DMS153 treated with DMSO at 0.1 percent for 48 hours (cell line): Measurements from ENCODE around the gene DIP2B.

Experiments
- DNase-seq: peaks from one replicate; lab custom pipeline; 2025; ENCODE audit not compliant: unreplicated experiment; lab: John Stamatoyannopoulos, UW

The DIP2B gene

GRCh38 chr12:50572760-50573159, 68.0 kb downstream of the DIP2B start:
- DNase-seq, result no peak

GRCh38 chr12:50573271-50573670, 68.5 kb downstream of the DIP2B start:
- DNase-seq, result no peak

- DNase-seq, result no peak
These were observed 70.0 kb downstream of the DIP2B start for GRCh38 chr12:50574601-50575348.

DNA sequence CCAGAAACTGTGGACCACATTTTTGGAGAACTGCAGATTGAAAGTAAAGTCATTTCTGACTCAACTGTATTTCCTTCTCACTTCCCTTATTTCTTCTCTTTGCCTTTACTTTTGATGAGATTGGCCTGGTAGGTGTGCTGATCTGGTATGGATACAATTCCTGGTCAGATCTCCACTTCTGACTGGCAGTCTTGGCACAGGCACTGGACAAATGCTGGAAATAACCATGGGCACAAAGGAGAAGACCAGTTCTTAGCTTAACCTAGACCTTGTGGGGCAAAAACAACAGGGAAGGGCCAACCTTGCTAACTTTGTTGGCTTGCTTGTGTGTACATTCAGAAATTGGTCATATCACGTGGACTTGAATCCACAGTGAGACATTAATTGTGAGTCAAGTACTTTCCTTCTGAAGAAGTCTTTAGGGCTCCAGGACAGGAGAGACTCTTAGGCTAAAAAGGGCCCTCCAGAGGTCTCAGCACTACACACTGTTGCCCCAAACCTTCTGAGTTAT, 75.0 kb downstream of the DIP2B start:
- DNase-seq, result no peak

DNA sequence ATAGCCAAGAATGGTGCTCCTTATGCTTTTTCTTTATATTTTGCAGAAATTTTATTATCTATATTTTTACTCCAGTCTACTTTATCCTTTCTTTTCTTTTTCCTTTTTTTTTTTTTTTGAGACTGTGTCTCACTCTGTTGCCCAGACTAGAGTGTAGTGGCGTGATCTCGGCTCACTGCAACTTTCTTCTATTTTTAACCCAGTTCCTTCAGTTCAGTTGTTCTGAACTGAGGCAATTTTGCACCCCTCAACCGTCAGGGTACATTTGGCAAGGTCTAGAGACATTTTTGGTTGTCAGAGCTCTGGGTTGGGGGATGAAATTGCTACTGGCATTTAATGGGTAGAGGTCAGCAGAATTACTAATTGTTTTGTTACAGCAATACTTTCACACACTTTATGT, 75.7 kb downstream of the DIP2B start:
- no peak for DNase-seq

- no peak for DNase-seq
These were observed 76.7 kb downstream of the DIP2B start for GRCh38 chr12:50581226-50582184.

- DNase-seq, result no peak
These were observed 79.3 kb downstream of the DIP2B start for GRCh38 chr12:50584135-50584534.

GRCh38 chr12:50589650-50590435, 85.1 kb downstream of the DIP2B start:
- no peak for DNase-seq

- no peak for DNase-seq
These were observed 86.1 kb downstream of the DIP2B start for GRCh38 chr12:50590869-50591268.

- DNase-seq, result no peak
These were observed 90.9 kb downstream of the DIP2B start for GRCh38 chr12:50595667-50596066.

DNA sequence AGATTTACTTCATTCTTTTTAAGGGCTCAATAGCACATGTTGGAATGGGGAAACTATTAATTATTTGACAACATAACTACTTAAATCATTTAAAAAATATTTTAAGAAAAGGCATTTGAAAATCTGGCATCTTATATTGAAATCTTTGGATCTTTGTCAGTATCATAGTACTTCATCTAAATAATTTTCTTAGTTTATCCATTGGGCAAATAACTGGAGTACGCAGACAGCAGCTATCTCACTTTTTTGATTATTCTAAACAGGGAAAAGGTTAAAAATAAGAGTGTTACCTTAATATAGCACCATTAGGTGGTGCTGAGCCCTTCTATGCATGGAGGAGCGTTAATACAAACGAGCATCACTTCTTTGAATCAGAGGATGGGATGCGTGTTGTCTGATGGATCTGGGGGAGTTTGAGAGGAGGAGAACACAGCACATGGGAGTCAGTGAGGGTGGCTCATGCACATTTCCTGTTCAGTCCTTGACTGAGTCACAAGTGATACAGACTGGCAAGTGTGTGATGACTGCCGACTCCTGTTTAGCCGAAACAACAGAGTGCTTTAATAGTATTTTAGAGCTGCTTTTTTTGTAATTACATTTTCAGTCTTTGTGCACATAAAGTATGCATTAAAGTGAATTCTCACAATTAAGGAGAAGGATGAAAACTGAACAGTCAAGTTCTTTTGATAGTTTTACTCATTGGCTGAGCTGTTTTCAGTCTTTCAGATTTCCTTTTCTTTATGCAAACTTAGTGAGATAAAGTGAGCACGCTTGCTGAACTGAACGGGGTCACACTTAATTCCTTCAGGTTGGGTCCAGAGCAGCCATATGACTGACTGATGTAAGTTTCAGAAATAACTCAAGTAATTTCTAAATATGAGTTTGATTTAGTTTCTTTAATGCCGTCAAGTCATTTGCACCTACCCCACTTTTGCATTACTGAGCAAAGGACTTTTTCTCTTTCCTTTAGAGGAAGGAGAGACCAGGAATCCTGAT, 92.7 kb downstream of the DIP2B start:
- DNase-seq, result no peak

DNA sequence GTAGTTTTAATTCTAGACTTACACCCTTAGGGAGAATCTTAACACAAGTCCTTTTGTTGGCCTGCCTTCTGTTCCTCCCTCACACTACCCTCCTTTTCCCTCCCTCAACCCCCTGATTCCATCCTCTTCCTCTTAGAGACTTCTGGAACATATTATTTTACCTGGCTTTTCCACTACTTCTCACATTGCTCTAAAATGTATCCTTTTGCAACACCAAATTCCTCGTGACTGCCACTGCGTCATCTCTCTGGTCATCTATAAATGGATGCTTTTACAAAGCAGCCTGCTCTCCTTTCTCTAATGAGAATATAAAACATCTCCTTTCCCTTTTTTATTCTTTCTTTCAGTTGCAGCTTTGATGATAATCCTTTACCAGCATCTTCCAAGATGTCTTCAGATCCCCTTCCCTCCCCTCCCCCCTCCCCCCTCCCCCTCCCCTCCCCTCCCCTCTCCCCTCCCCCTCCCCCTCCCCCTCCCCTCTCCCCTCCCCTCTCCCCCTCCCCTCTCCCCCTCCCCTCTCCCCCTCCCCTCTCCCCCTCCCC, 93.6 kb downstream of the DIP2B start:
- DNase-seq, result no peak

GRCh38 chr12:50599366-50600095, 94.7 kb downstream of the DIP2B start:
- no peak for DNase-seq

GRCh38 chr12:50600364-50600763, 95.6 kb downstream of the DIP2B start:
- no peak for DNase-seq

GRCh38 chr12:50603817-50604639, 99.2 kb downstream of the DIP2B start:
- DNase-seq, result no peak

DNA sequence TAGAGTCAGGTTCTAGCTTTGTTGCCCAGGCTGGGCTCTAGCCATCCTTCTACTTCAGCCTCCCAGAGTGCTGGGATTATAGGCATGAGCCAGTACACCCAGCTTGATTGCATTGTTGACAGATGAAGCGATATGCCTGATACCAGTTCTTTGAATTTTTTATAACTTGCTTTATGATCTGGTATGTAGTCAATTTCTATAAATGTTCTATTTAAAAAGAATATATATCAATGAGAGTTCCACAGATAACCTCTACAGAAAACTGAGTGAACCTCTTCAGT, 99.8 kb downstream of the DIP2B start:
- no peak for DNase-seq

GRCh38 chr12:50606675-50607375, 102.0 kb downstream of the DIP2B start:
- DNase-seq, result no peak
